Measurements from ENCODE around the gene ZBTB7B. TPM values are rescaled to one million over a fixed set of nuclear protein-coding genes. Genes with fewer than 3 reads are reported as not detected.

Gene ZBTB7B
- total and polyA plus RNA-seq, 9 of the 15 experiments (the other 6 are each of a cell fraction or from before 2014, with no cell fraction given) = 0.04 to 46.5 (median 15.2) TPM

DNA sequence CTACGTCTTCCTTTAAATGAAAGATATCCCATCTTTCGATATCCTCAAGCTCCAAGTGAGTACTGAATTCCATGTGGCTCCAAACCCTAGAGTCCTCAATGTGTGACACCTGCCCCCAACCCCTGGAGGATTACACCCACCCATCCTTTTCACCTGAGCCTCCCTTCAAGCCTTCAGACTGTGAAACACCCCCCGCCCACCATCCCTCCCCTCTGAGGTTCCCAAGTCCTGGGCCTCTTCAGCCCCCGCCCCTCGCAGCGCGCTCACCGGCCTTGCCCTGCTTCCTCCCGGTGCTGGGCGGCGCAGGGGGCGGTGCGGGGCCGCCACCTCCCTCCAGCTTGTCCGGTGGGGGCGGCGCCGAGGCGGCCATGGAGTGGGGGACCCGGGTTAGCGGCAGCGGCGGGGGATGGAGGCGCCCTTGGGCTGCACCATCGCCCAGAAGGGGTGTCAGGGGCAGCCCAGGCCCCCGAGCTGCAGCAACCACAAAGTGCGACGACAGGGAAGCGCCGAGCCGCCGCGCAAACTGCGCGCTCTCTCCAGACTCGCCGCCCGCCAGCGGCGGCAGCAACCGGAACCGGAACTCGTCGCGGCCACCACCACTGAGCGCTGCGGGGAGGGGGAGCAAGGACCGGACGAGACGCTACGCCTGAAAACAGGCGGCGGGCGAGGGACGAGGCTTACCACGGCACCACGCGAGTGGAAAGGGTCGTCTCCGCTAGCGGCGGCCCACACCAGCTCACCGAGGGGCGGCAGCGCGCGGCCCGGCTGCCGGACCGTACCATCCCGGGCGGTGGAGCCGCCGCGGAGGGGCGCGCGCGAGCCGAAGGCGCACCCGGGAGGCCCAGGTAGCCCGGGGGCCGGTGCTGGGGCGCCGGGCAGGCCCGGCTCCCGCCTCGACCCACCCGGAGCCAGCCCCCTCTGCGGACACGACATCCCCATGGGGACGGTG, 41.1 kb upstream of the ZBTB7B start, which contains the start of gene PYGO2 (continued):
- TF ChIP-seq NR0B1 (IDR thresholded peaks at IDR 0.05; ENCODE audit: partially characterized antibody) (no peak), FOSL1 (tag; conservative IDR thresholded peaks at IDR 0.05) (peak; percentile 37; the same call in 1 of the 2 replicates), MNT (conservative IDR thresholded peaks at IDR 0.05) (peak; percentile 56 to 86), RNF2 (IDR thresholded peaks at IDR 0.05) (no peak), TGIF2 (CRISPR knock-in tag; IDR thresholded peaks at IDR 0.05) (no peak; the same call in 1 of the 2 replicates), POLR2A (conservative IDR thresholded peaks at IDR 0.05) (peak; percentile 92), U2AF2 (optimal IDR thresholded peaks at IDR 0.05; ENCODE audit: low read depth, low read length) (no peak), NFATC3 (IDR thresholded peaks at IDR 0.05) (no peak), KLF10 (CRISPR knock-in tag; IDR thresholded peaks at IDR 0.05) (no peak), ZFP36 (IDR thresholded peaks at IDR 0.05; ENCODE audit: low read depth, low read length, partially characterized antibody) (no peak)
- TF ChIP-seq, protein P1, sequence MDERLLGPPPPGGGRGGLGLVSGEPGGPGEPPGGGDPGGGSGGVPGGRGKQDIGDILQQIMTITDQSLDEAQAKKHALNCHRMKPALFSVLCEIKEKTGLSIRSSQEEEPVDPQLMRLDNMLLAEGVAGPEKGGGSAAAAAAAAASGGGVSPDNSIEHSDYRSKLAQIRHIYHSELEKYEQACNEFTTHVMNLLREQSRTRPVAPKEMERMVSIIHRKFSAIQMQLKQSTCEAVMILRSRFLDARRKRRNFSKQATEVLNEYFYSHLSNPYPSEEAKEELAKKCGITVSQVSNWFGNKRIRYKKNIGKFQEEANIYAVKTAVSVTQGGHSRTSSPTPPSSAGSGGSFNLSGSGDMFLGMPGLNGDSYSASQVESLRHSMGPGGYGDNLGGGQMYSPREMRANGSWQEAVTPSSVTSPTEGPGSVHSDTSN (CRISPR knock-in tag; IDR thresholded peaks at IDR 0.05; ENCODE audit: low read depth) = no peak
- TF ChIP-seq, protein P1 (tag; conservative IDR thresholded peaks at IDR 0.05; ENCODE audit: low read depth) = no peak
- TF ChIP-seq, protein P2, sequence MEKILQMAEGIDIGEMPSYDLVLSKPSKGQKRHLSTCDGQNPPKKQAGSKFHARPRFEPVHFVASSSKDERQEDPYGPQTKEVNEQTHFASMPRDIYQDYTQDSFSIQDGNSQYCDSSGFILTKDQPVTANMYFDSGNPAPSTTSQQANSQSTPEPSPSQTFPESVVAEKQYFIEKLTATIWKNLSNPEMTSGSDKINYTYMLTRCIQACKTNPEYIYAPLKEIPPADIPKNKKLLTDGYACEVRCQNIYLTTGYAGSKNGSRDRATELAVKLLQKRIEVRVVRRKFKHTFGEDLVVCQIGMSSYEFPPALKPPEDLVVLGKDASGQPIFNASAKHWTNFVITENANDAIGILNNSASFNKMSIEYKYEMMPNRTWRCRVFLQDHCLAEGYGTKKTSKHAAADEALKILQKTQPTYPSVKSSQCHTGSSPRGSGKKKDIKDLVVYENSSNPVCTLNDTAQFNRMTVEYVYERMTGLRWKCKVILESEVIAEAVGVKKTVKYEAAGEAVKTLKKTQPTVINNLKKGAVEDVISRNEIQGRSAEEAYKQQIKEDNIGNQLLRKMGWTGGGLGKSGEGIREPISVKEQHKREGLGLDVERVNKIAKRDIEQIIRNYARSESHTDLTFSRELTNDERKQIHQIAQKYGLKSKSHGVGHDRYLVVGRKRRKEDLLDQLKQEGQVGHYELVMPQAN (IDR thresholded peaks at IDR 0.05; ENCODE audit: borderline replicate concordance) = peak; percentile 72; the same call in 1 of the 2 replicates
- TF ChIP-seq, protein P3, sequence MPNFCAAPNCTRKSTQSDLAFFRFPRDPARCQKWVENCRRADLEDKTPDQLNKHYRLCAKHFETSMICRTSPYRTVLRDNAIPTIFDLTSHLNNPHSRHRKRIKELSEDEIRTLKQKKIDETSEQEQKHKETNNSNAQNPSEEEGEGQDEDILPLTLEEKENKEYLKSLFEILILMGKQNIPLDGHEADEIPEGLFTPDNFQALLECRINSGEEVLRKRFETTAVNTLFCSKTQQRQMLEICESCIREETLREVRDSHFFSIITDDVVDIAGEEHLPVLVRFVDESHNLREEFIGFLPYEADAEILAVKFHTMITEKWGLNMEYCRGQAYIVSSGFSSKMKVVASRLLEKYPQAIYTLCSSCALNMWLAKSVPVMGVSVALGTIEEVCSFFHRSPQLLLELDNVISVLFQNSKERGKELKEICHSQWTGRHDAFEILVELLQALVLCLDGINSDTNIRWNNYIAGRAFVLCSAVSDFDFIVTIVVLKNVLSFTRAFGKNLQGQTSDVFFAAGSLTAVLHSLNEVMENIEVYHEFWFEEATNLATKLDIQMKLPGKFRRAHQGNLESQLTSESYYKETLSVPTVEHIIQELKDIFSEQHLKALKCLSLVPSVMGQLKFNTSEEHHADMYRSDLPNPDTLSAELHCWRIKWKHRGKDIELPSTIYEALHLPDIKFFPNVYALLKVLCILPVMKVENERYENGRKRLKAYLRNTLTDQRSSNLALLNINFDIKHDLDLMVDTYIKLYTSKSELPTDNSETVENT (CRISPR knock-in tag; IDR thresholded peaks at IDR 0.05) = peak; percentile 84; the same call in 1 of the 2 replicates
- TF ChIP-seq, protein P4, sequence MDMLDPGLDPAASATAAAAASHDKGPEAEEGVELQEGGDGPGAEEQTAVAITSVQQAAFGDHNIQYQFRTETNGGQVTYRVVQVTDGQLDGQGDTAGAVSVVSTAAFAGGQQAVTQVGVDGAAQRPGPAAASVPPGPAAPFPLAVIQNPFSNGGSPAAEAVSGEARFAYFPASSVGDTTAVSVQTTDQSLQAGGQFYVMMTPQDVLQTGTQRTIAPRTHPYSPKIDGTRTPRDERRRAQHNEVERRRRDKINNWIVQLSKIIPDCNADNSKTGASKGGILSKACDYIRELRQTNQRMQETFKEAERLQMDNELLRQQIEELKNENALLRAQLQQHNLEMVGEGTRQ (CRISPR knock-in tag; IDR thresholded peaks at IDR 0.05) = no peak

Measured in K562 (cell line).